SK-N-SH (cell line): Measurements from ENCODE around the gene KRT81. TPM values are rescaled to one million over a fixed set of nuclear protein-coding genes. Genes with fewer than 3 reads are reported as not detected.

Experiments used
- CTCF ChIA-PET: fragments of 300-600, 350-600 bp; formaldehyde crosslinking; extraction: SDS; loops from one replicate; lab custom pipeline; 2021; lab: Yijun Ruan, JAX
- POLR2A ChIA-PET: fragments of 350-600 bp; sonication (Branson Sonifier 250); formaldehyde crosslinking; extraction: SDS; loops from one replicate; lab custom pipeline; 2020; ENCODE audit warnings: antibody characterized with exemption, inconsistent platforms; lab: Yijun Ruan, JAX
- DNase-seq: peaks from one replicate; pipeline ENCODE4 v3.0.0; 2012
- H2AFZ ChIP-seq: fragments of 200-600 bp; sonication (generic); 2 replicates; pipeline ENCODE4 v1.8.1; 2016; ENCODE audit warnings: antibody characterized with exemption, mild to moderate bottlenecking, low read depth
- H3F3A ChIP-seq: fragments of 200-600 bp; sonication (generic); replicated peaks from 2 replicates; pipeline ENCODE3; 2016; ENCODE audit warnings: antibody characterized with exemption, mild to moderate bottlenecking; ENCODE audit not compliant: insufficient read depth
- H3K27ac ChIP-seq, 2 experiments: fragments of 200-500 bp in 1 of 2; fragments of 200-600 bp in 1 of 2; sonication (Bioruptor generic) in 1 of 2; sonication (generic), shearing (Covaris generic) in 1 of 2; 2 replicates each; pipeline versions ENCODE4 v1.5.1 to v1.6.1; 2014 to 2016; ENCODE audit warnings: low read depth in 2 of 2, inconsistent platforms in 1 of 2, low read length in 1 of 2, mild to moderate bottlenecking in 1 of 2, mixed read lengths in 1 of 2
- H3K27me3 ChIP-seq: fragments of 200-600 bp; sonication (generic), shearing (Covaris generic); 2 replicates; pipeline ENCODE4 v1.6.1; 2016; ENCODE audit warnings: mixed run types; ENCODE audit not compliant: insufficient read depth
- H3K36me3 ChIP-seq, 2 experiments: fragments of 200-500 bp in 1 of 2; fragments of 200-600 bp in 1 of 2; sonication (Bioruptor generic) in 1 of 2; sonication (generic) in 1 of 2; replicated peaks in 1 of 2; 2 replicates each; pipeline versions ENCODE3 to v1.5.1; 2014 to 2016; ENCODE audit warnings: low read length in 1 of 2, mild to moderate bottlenecking in 1 of 2; ENCODE audit not compliant: insufficient read depth in 2 of 2, control insufficient read depth in 1 of 2
- H3K4me1 ChIP-seq, 2 experiments: fragments of 200-500 bp in 1 of 2; fragments of 200-600 bp in 1 of 2; sonication (Bioruptor generic) in 1 of 2; sonication (generic), shearing (Covaris generic) in 1 of 2; 2 replicates each; pipeline versions ENCODE4 v1.5.1 to v1.6.1; 2014 to 2016; ENCODE audit warnings: low read depth in 1 of 2, low read length in 1 of 2, mixed run types in 1 of 2; ENCODE audit not compliant: insufficient read depth in 2 of 2, control insufficient read depth in 1 of 2
- H3K4me2 ChIP-seq: fragments of 200-600 bp; sonication (generic), shearing (Covaris generic); 2 replicates; pipeline ENCODE4 v1.6.1; 2017; ENCODE audit warnings: mixed run types
- H3K4me3 ChIP-seq, 2 experiments: fragments of 200-500 bp in 1 of 2; fragments of 200-600 bp in 1 of 2; sonication (Bioruptor generic) in 1 of 2; sonication (generic), shearing (Covaris generic) in 1 of 2; 2 replicates each; pipeline versions ENCODE4 v1.5.1 to v1.8.1; 2014 to 2016; ENCODE audit warnings: low read depth in 2 of 2, inconsistent platforms in 1 of 2, low read length in 1 of 2, mild to moderate bottlenecking in 1 of 2, mixed read lengths in 1 of 2, moderate library complexity in 1 of 2
- H3K79me2 ChIP-seq: fragments of 200-600 bp; sonication (generic); 2 replicates; pipeline ENCODE4 v1.8.1; 2017; ENCODE audit warnings: mild to moderate bottlenecking; ENCODE audit not compliant: insufficient read depth
- H3K9ac ChIP-seq: fragments of 200-600 bp; sonication (generic); 2 replicates; pipeline ENCODE4 v1.6.1; 2017; ENCODE audit warnings: mixed run types
- H3K9me2 ChIP-seq: fragments of 200-600 bp; sonication (generic); 2 replicates; pipeline ENCODE4 v1.6.1; 2017; ENCODE audit warnings: mixed run types
- H3K9me3 ChIP-seq: fragments of 200-600 bp; sonication (generic); 2 replicates; pipeline ENCODE4 v1.6.1; 2017; ENCODE audit warnings: mixed run types, mild to moderate bottlenecking, moderate library complexity
- H4K20me1 ChIP-seq: fragments of 200-600 bp; sonication (generic); 2 replicates; pipeline ENCODE4 v1.6.1; 2017; ENCODE audit warnings: mild to moderate bottlenecking, mixed run types; ENCODE audit not compliant: insufficient read depth
- CHD2 ChIP-seq: fragments of 150-350 bp; IDR thresholded peaks from 2 replicates; pipeline ENCODE4 v1.6.1; 2018; ENCODE audit warnings: low read length; ENCODE audit not compliant: partially characterized antibody
- EP300 ChIP-seq, 2 experiments: IDR thresholded peaks; 2 replicates each; pipeline versions ENCODE4 v1.4.0 to v1.6.1; 2012; ENCODE audit warnings: borderline replicate concordance in 1 of 2, low read depth in 1 of 2, low read length in 1 of 2
- FOSL2 ChIP-seq: IDR thresholded peaks from 2 replicates; pipeline ENCODE4 v1.4.0; 2012; ENCODE audit warnings: low read depth, mild to moderate bottlenecking, moderate library complexity, borderline replicate concordance
- FOXJ3 ChIP-seq: sonication (generic); formaldehyde crosslinking; IDR thresholded peaks from 2 replicates; pipeline ENCODE4 v1.5.1; 2020; ENCODE audit warnings: mild to moderate bottlenecking, missing genetic modification reagents
- IRF3 ChIP-seq: fragments of 150-350 bp; IDR thresholded peaks from 2 replicates; pipeline ENCODE4 v1.6.1; 2016; ENCODE audit warnings: mild to moderate bottlenecking, low read depth, low read length
- JUND ChIP-seq: IDR thresholded peaks from 2 replicates; pipeline ENCODE4 v1.4.0; 2012
- MEF2A ChIP-seq: IDR thresholded peaks from 2 replicates; pipeline ENCODE4 v1.4.0; 2012; ENCODE audit warnings: low read depth, borderline replicate concordance
- NFIC ChIP-seq: IDR thresholded peaks from 2 replicates; pipeline ENCODE4 v1.4.0; 2012; ENCODE audit warnings: borderline replicate concordance
- PBX3 ChIP-seq: IDR thresholded peaks from 2 replicates; pipeline ENCODE4; 2012
- POLR2AphosphoS5 ChIP-seq: IDR thresholded peaks from 2 replicates; pipeline ENCODE4 v1.6.1; 2012; ENCODE audit warnings: low read depth, low read length
- REST ChIP-seq: IDR thresholded peaks from 2 replicates; pipeline ENCODE4 v1.6.1; 2012; ENCODE audit warnings: mild to moderate bottlenecking, low read depth, low read length, moderate library complexity
- RXRA ChIP-seq: IDR thresholded peaks from 2 replicates; pipeline ENCODE4 v1.4.0; 2012; ENCODE audit warnings: low read depth, mild to moderate bottlenecking, borderline replicate concordance
- SMC3 ChIP-seq: IDR thresholded peaks from 2 replicates; pipeline ENCODE4 v1.6.1; 2012; ENCODE audit warnings: low read depth, low read length, improper control_type of control experiment
- TCF12 ChIP-seq: IDR thresholded peaks from 2 replicates; pipeline ENCODE4 v1.4.0; 2012
- TEAD4 ChIP-seq: IDR thresholded peaks from 2 replicates; pipeline ENCODE4 v1.4.0; 2012; ENCODE audit warnings: mild to moderate bottlenecking, borderline replicate concordance; ENCODE audit not compliant: insufficient read depth
- WGBS: methylation state at CpG from one replicate; pipeline ENCODE4 v1.1.6; 2017; ENCODE audit warnings: low lambda C conversion rate; 5-methylcytosine and 5-hydroxymethylcytosine counted together
- polyA plus RNA-seq, 3 experiments: library from polyadenylated mRNA; depleted of rRNA; stranded (reverse); fragments of >200 nt; gene quantifications; 2 replicates each; pipeline ENCODE4 v1.2.3, GENCODE V29; 2012
- TF ChIP-seq, protein P1 (sequence below): IDR thresholded peaks from 2 replicates; pipeline ENCODE4 v1.4.0; 2012; ENCODE audit warnings: low read depth
- TF ChIP-seq, protein P2 (sequence below): fragments of 200-600 bp; sonication (generic); IDR thresholded peaks from 2 replicates; pipeline ENCODE4 v1.6.1; 2017; ENCODE audit warnings: antibody characterized with exemption, mild to moderate bottlenecking, moderate library complexity

Gene KRT81
- polyA plus RNA-seq, 1 of the 3 experiments (the other 2 are of a cell fraction) = 1.9 TPM

DNA sequence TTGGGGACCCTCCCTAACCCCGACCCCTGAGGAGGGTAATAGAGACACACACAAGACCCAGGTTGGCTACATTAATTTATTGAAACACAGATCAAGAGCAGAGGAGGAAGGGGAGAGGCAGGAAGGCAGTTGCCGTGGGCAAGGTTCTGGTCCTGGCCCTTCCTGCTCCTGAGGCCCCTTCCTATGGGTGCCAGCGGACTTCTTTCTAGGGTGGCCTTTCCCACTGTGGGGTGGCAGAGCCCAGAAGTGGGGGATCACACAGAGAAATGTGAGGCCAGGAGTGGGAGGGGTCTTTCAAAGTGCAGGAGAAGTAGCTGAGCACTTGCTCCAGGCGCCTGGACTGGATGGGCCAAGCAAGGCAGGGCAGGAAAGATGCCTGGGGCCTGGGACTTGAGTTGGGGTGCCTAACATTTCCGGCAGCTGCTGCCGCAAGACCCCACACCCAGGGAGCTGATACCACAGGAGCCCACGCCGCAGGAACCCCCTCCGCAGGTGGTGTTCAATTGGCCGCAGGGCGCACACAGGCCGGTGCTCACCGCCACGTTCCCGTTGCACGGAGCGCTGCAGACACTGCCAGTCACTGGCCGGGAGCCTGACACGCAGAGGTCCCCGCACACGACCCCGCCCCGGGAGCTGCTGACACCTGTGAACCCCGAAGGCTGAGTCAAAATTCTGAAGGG, 5.3 kb downstream of the KRT81 start (continued):
- TF ChIP-seq, protein P1, sequence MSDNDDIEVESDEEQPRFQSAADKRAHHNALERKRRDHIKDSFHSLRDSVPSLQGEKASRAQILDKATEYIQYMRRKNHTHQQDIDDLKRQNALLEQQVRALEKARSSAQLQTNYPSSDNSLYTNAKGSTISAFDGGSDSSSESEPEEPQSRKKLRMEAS = no peak
- no peak for TF ChIP-seq TCF12

GRCh38 chr12:52285172-52285745, 6.1 kb downstream of the KRT81 start:
- peak; percentile 72 for TF ChIP-seq JUND
- TF ChIP-seq POLR2AphosphoS5 = no peak
- no peak for TF ChIP-seq FOXJ3 (CRISPR knock-in tag)
- TF ChIP-seq IRF3 = no peak
- TF ChIP-seq NFIC = peak; percentile 74
- no peak for TF ChIP-seq SMC3
- peak; percentile 74; the same call in 1 of the 2 replicates for TF ChIP-seq RXRA
- TF ChIP-seq FOSL2 = peak; percentile 53
- TF ChIP-seq REST = no peak
- TF ChIP-seq TEAD4 = peak; percentile 73; the same call in 1 of the 2 replicates
- peak; percentile 94 for TF ChIP-seq TCF12
- TF ChIP-seq, protein P2, sequence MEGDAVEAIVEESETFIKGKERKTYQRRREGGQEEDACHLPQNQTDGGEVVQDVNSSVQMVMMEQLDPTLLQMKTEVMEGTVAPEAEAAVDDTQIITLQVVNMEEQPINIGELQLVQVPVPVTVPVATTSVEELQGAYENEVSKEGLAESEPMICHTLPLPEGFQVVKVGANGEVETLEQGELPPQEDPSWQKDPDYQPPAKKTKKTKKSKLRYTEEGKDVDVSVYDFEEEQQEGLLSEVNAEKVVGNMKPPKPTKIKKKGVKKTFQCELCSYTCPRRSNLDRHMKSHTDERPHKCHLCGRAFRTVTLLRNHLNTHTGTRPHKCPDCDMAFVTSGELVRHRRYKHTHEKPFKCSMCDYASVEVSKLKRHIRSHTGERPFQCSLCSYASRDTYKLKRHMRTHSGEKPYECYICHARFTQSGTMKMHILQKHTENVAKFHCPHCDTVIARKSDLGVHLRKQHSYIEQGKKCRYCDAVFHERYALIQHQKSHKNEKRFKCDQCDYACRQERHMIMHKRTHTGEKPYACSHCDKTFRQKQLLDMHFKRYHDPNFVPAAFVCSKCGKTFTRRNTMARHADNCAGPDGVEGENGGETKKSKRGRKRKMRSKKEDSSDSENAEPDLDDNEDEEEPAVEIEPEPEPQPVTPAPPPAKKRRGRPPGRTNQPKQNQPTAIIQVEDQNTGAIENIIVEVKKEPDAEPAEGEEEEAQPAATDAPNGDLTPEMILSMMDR = no peak
- peak in 1 of 2 experiments; percentile 84; a peak in 2 of 4 replicates for TF ChIP-seq EP300 (IDR thresholded peaks at IDR 0.05; ENCODE audit: borderline replicate concordance in 1 of 2, low read depth in 1 of 2, low read length in 1 of 2)
- no peak for TF ChIP-seq MEF2A
- peak; percentile 92 for TF ChIP-seq PBX3
- TF ChIP-seq CHD2 = no peak
- ChIA-PET POLR2A (no interaction called here), CTCF (interaction anchor here (1.5 to 2.2 kb wide), 4 partner anchors 22 to 72 kb away, joined by 5 to 9 read pairs (median 6); no protein-coding TSS in a partner anchor)
- Histone ChIP-seq H3K79me2 (no peaks in the 10 kb centered on the region), H2AFZ (no peak overlapping the region), H3K4me1 (peaks cover 0 to 20% of the 10 kb centered on the region in 2 experiments; a peak in 3 of 4 replicates), H3K36me3 (no peaks in the 10 kb centered on the region), H4K20me1 (no peaks in the 10 kb centered on the region), H3K9me2 (no peaks in the 10 kb centered on the region), H3K27ac (peak overlapping the region in 1 of 2 experiments; percentile 58; a peak in 2 of 4 replicates), H3F3A (peaks cover 35% of the 10 kb centered on the region), H3K4me3 (no peak overlapping the region), H3K9ac (peak overlapping the region; percentile 2; the same call in 1 of the 2 replicates), H3K9me3 (no peaks in the 10 kb centered on the region), H3K27me3 (no peaks in the 10 kb centered on the region), H3K4me2 (0 out of 2 replicates have a peak overlapping the region, but pooled peaks have one; percentile 2)
- WGBS = 40% methylated on average over 2 of the region's 2 CpGs
- no peak for DNase-seq
